Measurements from ENCODE around the gene ZNF800. TPM values are rescaled to one million over a fixed set of nuclear protein-coding genes. Genes with fewer than 3 reads are reported as not detected.

The ZNF800 gene
- total RNA-seq, 4 donors from 2014 or later: 27.1 to 61.6 (median 36.2) TPM

DNA sequence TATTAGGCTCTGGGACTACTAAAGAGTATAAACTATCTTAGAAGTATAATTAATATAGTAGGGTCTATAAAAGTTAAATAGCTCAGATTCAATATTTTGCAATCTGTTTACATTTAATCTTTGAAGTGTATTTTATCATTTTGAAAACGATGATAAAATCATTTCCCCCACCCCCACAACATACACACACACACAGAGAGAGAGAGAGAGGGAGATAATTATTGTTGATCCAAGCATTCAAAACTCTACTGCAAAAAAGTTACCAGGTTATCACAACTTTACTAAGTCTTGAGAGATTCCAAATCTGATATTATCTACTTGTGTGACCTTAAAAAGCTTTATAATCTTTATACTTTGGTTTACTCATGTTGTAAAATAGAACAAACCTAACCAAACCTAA is 14.0 kb downstream of the ZNF800 start:
- H3K27ac ChIP-seq: no peak overlapping the region
- no peak overlapping the region for H3K4me3 ChIP-seq (replicated peaks in 1 of 3)
- TF ChIP-seq, protein P1, sequence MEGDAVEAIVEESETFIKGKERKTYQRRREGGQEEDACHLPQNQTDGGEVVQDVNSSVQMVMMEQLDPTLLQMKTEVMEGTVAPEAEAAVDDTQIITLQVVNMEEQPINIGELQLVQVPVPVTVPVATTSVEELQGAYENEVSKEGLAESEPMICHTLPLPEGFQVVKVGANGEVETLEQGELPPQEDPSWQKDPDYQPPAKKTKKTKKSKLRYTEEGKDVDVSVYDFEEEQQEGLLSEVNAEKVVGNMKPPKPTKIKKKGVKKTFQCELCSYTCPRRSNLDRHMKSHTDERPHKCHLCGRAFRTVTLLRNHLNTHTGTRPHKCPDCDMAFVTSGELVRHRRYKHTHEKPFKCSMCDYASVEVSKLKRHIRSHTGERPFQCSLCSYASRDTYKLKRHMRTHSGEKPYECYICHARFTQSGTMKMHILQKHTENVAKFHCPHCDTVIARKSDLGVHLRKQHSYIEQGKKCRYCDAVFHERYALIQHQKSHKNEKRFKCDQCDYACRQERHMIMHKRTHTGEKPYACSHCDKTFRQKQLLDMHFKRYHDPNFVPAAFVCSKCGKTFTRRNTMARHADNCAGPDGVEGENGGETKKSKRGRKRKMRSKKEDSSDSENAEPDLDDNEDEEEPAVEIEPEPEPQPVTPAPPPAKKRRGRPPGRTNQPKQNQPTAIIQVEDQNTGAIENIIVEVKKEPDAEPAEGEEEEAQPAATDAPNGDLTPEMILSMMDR (IDR thresholded peaks at IDR 0.05): no peak
- no peak for TF ChIP-seq POLR2A (IDR thresholded peaks at IDR 0.05)
- no peaks in the 10 kb centered on the region for H3K27me3 ChIP-seq
- no peaks in the 10 kb centered on the region for H3K9me3 ChIP-seq
- DNase-seq: no peak
- H3K36me3 ChIP-seq: peaks cover 6 to 10% of the 10 kb centered on the region in 2 donors
- 77 to 79% methylated on average over 1 of the region's 1 CpG for WGBS, 2 donors
- intact Hi-C loops (cut with DNase I): no loop called here
- H3K4me1 ChIP-seq: no peaks in the 10 kb centered on the region

DNA sequence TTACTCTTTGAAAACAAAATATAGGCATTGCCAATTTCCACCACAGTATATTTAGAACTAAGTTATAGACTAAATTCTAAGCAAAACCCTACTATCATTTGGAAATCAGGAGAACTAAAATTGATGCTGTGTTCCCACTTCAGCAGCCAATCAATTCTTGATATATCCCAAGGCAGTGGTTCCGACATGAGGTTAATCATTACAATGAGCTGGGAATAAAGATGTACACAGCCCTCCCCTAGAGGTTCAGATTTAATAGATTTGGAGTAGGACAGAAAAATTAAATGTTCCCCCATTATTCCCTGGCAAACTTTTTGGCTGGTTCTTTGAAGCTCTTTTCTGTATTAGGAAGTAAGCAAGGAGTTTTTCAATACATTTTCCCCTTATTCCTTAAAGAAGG is 15.1 kb downstream of the ZNF800 start:
- peaks cover 10 to 13% of the 10 kb centered on the region in 2 donors for H3K36me3 ChIP-seq
- TF ChIP-seq, protein P1 (IDR thresholded peaks at IDR 0.05): no peak
- no peak for TF ChIP-seq POLR2A (IDR thresholded peaks at IDR 0.05)
- intact Hi-C loops (cut with DNase I): no loop called here
- 35 to 39% methylated on average over 1 of the region's 1 CpG for whole genome bisulfite sequencing, 2 donors
- DNase-seq: no peak
- no peaks in the 10 kb centered on the region for H3K27me3 ChIP-seq
- H3K27ac ChIP-seq: no peak overlapping the region
- H3K4me1 ChIP-seq: no peaks in the 10 kb centered on the region
- no peaks in the 10 kb centered on the region for H3K9me3 ChIP-seq
- no peak overlapping the region for H3K4me3 ChIP-seq (replicated peaks in 1 of 3)

DNA sequence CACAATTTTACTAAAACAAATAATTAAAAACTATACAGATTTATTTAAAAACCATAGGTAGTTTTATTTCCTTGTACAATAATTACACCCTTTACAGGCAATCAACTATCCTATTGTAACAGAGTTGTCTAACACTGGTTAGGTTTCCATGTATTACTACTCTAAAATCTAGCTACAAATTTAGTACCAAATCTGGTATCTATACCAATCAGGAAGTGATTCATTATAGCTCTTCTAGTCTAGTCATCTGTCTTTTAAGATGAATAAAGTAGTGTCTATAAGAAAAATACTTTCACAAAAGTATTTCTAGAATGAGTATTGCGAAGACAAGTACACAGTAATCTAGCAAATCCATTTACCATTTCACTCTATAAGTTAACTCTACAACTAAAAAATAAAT is 16.9 kb downstream of the ZNF800 start:
- peaks cover 10 to 13% of the 10 kb centered on the region in 2 donors for H3K36me3 ChIP-seq
- intact Hi-C loops (cut with DNase I): no loop called here
- no peak for TF ChIP-seq POLR2A (IDR thresholded peaks at IDR 0.05)
- TF ChIP-seq, protein P1 (IDR thresholded peaks at IDR 0.05): no peak
- H3K4me3 ChIP-seq (replicated peaks in 1 of 3): no peak overlapping the region
- H3K27ac ChIP-seq: no peak overlapping the region
- H3K4me1 ChIP-seq: no peaks in the 10 kb centered on the region
- DNase-seq: no peak
- 94 to 97% methylated on average over 1 of the region's 1 CpG for WGBS, 2 donors
- H3K27me3 ChIP-seq: no peaks in the 10 kb centered on the region
- H3K9me3 ChIP-seq: no peaks in the 10 kb centered on the region

DNA sequence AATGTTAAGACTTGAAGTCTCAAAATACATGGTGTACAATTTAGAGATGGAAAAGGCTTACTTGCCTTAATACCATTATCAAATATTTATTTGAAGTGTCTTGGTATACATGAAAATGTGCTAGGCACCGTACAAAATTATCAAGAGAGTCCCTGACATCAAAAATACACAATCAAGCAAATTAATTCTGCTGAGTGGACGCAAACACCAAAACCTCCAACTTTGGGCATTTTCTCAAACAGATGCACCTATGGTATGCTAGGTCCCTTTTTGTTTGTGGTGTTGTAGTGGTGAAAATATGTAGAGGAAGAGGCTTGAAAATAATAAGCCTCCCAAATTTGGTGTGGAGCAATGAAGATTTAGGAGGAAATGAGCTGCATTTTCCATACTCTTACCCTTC is 24.8 kb downstream of the ZNF800 start:
- Histone ChIP-seq H3K4me3 (replicated peaks in 1 of 3) (no peak overlapping the region), H3K27me3 (no peaks in the 10 kb centered on the region), H3K4me1 (no peaks in the 10 kb centered on the region), H3K27ac (no peak overlapping the region), H3K9me3 (no peaks in the 10 kb centered on the region), H3K36me3 (no peaks in the 10 kb centered on the region)
- 95 to 100% methylated on average over 2 of the region's 2 CpGs for WGBS, 2 donors
- TF ChIP-seq, protein P1 (IDR thresholded peaks at IDR 0.05): no peak
- no peak for TF ChIP-seq POLR2A (IDR thresholded peaks at IDR 0.05)
- DNase-seq: no peak
- intact Hi-C loops (cut with DNase I): no loop called here

DNA sequence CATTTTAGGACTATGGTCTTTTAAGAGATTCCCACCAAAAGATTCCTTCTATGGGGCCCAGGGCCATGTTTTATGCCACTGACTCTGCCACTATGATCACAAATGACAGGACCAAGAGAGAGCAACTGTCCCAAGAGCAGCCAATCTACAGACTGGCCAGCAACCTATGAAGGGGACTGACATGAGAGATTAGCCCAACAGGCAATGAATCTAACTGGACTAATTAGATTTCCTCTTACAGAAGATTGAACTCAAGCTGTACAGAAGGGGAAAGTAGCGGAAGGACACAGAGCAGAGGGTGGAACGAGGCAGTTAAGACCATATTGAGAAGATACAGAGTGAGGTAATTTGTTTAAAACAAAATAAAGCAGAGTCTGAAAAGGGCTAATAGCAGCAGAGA is 25.8 kb downstream of the ZNF800 start:
- H3K4me1 ChIP-seq: no peaks in the 10 kb centered on the region
- no peak overlapping the region for H3K4me3 ChIP-seq (replicated peaks in 1 of 3)
- 92 to 95% methylated on average over 2 of the region's 2 CpGs for WGBS, 2 donors
- H3K27me3 ChIP-seq: no peaks in the 10 kb centered on the region
- intact Hi-C loops (cut with DNase I): no loop called here
- H3K9me3 ChIP-seq: no peaks in the 10 kb centered on the region
- no peak for DNase-seq
- TF ChIP-seq, protein P1 (IDR thresholded peaks at IDR 0.05): no peak
- no peak for TF ChIP-seq POLR2A (IDR thresholded peaks at IDR 0.05)
- no peak overlapping the region for H3K27ac ChIP-seq
- H3K36me3 ChIP-seq: no peaks in the 10 kb centered on the region

Data from thyroid gland (tissue), 4 donors.